Activated CD4-positive, alpha-beta T cell treated with anti-CD3 and anti-CD28 coated beads, Interleukin-2, amount 10 ng/mL, durations not matched to agents 24 days and 14 days (primary cell): ENCODE results near the gene CDKAL1. TPM values are rescaled to one million over a fixed set of nuclear protein-coding genes. Genes with fewer than 3 reads are reported as not detected.
"Not testable (repeated sequence)": the region's sequence is repeated elsewhere in the genome, so short reads cannot be mapped to it uniquely, and the experiment has no call there.

ENCODE experiments used
- DNase-seq: peaks from one replicate; pipeline ENCODE4 v3.0.0; 2022
- H3K27ac Mint-ChIP-seq: one replicate; pipeline ENCODE4 v1.8.0; 2022; ENCODE audit warnings: mild to moderate bottlenecking, mixed read lengths
- H3K27me3 Mint-ChIP-seq: one replicate; pipeline ENCODE4 v1.8.0; 2022; ENCODE audit warnings: mixed read lengths
- H3K36me3 Mint-ChIP-seq: one replicate; pipeline ENCODE4 v1.8.0; 2022; ENCODE audit warnings: low read depth, mild to moderate bottlenecking, mixed read lengths
- H3K4me1 Mint-ChIP-seq: one replicate; pipeline ENCODE4 v1.8.0; 2021; ENCODE audit warnings: mixed read lengths
- H3K4me3 Mint-ChIP-seq: one replicate; pipeline ENCODE4 v1.8.0; 2022; ENCODE audit warnings: mild to moderate bottlenecking, moderate library complexity, mixed read lengths
- H3K9me3 Mint-ChIP-seq: one replicate; pipeline ENCODE4 v1.8.0; 2021; ENCODE audit warnings: mixed read lengths
- intact Hi-C: fragments of 100-400 bp; cut with micrococcal nuclease; formaldehyde crosslinking; loops from one replicate; pipeline ENCODE4 v1.15.1; 2023
- total RNA-seq: library from RNA; stranded (reverse); gene quantifications from 2 replicates; pipeline ENCODE4 v1.2.3, GENCODE V29; 2022

The CDKAL1 gene
- total RNA-seq, 1 donor from 2014 or later = 29.1 TPM

GRCh38 chr6:20732362-20732761 is 198.1 kb downstream of the CDKAL1 start:
- intact Hi-C loops, H3K27ac Mint-ChIP-seq, DNase-seq, H3K27me3 Mint-ChIP-seq, H3K4me1 Mint-ChIP-seq, H3K4me3 Mint-ChIP-seq, H3K9me3 Mint-ChIP-seq, H3K36me3 Mint-ChIP-seq: not testable (repeated sequence)

GRCh38 chr6:20732896-20733295 is 198.6 kb downstream of the CDKAL1 start:
- intact Hi-C loops = no loop called here
- Mint-ChIP-seq H3K4me3 (no peak overlapping the region), H3K4me1 (no peaks in the 10 kb centered on the region), H3K36me3 (peaks cover 2% of the 10 kb centered on the region), H3K27ac (no peak overlapping the region), H3K27me3 (no peaks in the 10 kb centered on the region), H3K9me3 (no peaks in the 10 kb centered on the region)
- DNase-seq = no peak

GRCh38 chr6:20737912-20738311 is 203.7 kb downstream of the CDKAL1 start:
- intact Hi-C loops = no loop called here
- Mint-ChIP-seq H3K4me3 (no peak overlapping the region), H3K4me1 (no peaks in the 10 kb centered on the region), H3K9me3 (peaks cover 8% of the 10 kb centered on the region), H3K36me3 (peaks cover 28% of the 10 kb centered on the region), H3K27ac (no peak overlapping the region), H3K27me3 (no peaks in the 10 kb centered on the region)
- no peak for DNase-seq

- peaks cover 1% of the 10 kb centered on the region for H3K4me1 Mint-ChIP-seq
- intact Hi-C loops = no loop called here
- no peaks in the 10 kb centered on the region for H3K27me3 Mint-ChIP-seq
- no peak for DNase-seq
- H3K9me3 Mint-ChIP-seq = peaks cover 8% of the 10 kb centered on the region
- peaks cover 26% of the 10 kb centered on the region for H3K36me3 Mint-ChIP-seq
- no peak overlapping the region for H3K4me3 Mint-ChIP-seq
- H3K27ac Mint-ChIP-seq = no peak overlapping the region
Observed at GRCh38 chr6:20740088-20740487, 205.8 kb downstream of the CDKAL1 start.

- Mint-ChIP-seq H3K4me1 (peaks cover 1% of the 10 kb centered on the region), H3K27me3 (no peaks in the 10 kb centered on the region), H3K4me3 (no peak overlapping the region), H3K9me3 (peaks cover 8% of the 10 kb centered on the region), H3K27ac (no peak overlapping the region), H3K36me3 (peaks cover 26% of the 10 kb centered on the region)
- no peak for DNase-seq
- intact Hi-C loops = no loop called here
Observed at GRCh38 chr6:20740727-20741126, 206.5 kb downstream of the CDKAL1 start.

- Mint-ChIP-seq H3K9me3 (peaks cover 8% of the 10 kb centered on the region), H3K27me3 (no peaks in the 10 kb centered on the region), H3K27ac (no peak overlapping the region), H3K36me3 (peaks cover 26% of the 10 kb centered on the region), H3K4me1 (peaks cover 1% of the 10 kb centered on the region), H3K4me3 (no peak overlapping the region)
- intact Hi-C loops = no loop called here
- no peak for DNase-seq
Observed at GRCh38 chr6:20741490-20741889, 207.2 kb downstream of the CDKAL1 start.

- Mint-ChIP-seq H3K36me3 (peaks cover 17% of the 10 kb centered on the region), H3K27me3 (no peaks in the 10 kb centered on the region), H3K4me1 (peaks cover 7% of the 10 kb centered on the region), H3K4me3 (no peak overlapping the region), H3K27ac (no peak overlapping the region), H3K9me3 (peaks cover 8% of the 10 kb centered on the region)
- intact Hi-C loops = no loop called here
- DNase-seq = no peak
Observed at GRCh38 chr6:20744911-20745557, 210.8 kb downstream of the CDKAL1 start.

GRCh38 chr6:20746024-20746423 is 211.8 kb downstream of the CDKAL1 start:
- no peak for DNase-seq
- Mint-ChIP-seq H3K27me3 (no peaks in the 10 kb centered on the region), H3K9me3 (peaks cover 4% of the 10 kb centered on the region), H3K27ac (no peak overlapping the region), H3K4me3 (no peak overlapping the region), H3K36me3 (peaks cover 10% of the 10 kb centered on the region), H3K4me1 (peaks cover 7% of the 10 kb centered on the region)
- intact Hi-C loops = no loop called here

- Mint-ChIP-seq H3K27ac (no peak overlapping the region), H3K4me3 (no peak overlapping the region), H3K9me3 (no peaks in the 10 kb centered on the region), H3K36me3 (peaks cover 2% of the 10 kb centered on the region), H3K4me1 (peaks cover 7% of the 10 kb centered on the region), H3K27me3 (no peaks in the 10 kb centered on the region)
- no peak for DNase-seq
- intact Hi-C loops = no loop called here
Observed at GRCh38 chr6:20746805-20747558, 212.7 kb downstream of the CDKAL1 start.

GRCh38 chr6:20747991-20748390 is 213.7 kb downstream of the CDKAL1 start:
- Mint-ChIP-seq H3K4me1 (peaks cover 7% of the 10 kb centered on the region), H3K4me3 (no peak overlapping the region), H3K36me3 (peaks cover under 1% of the 10 kb centered on the region), H3K27me3 (no peaks in the 10 kb centered on the region), H3K27ac (no peak overlapping the region), H3K9me3 (no peaks in the 10 kb centered on the region)
- DNase-seq = no peak
- intact Hi-C loops = no loop called here

GRCh38 chr6:20751293-20751935 is 217.2 kb downstream of the CDKAL1 start:
- H3K27me3 Mint-ChIP-seq = no peaks in the 10 kb centered on the region
- H3K4me1 Mint-ChIP-seq = peaks cover 5% of the 10 kb centered on the region
- no peak for DNase-seq
- H3K27ac Mint-ChIP-seq = no peak overlapping the region
- no peak overlapping the region for H3K4me3 Mint-ChIP-seq
- H3K9me3 Mint-ChIP-seq = peaks cover 12% of the 10 kb centered on the region
- H3K36me3 Mint-ChIP-seq = peaks cover 6% of the 10 kb centered on the region
- intact Hi-C loops = no loop called here

- no peak overlapping the region for H3K4me3 Mint-ChIP-seq
- H3K36me3 Mint-ChIP-seq = peaks cover 9% of the 10 kb centered on the region
- DNase-seq = no peak
- H3K27me3 Mint-ChIP-seq = no peaks in the 10 kb centered on the region
- no peaks in the 10 kb centered on the region for H3K4me1 Mint-ChIP-seq
- H3K27ac Mint-ChIP-seq = no peak overlapping the region
- intact Hi-C loops = no loop called here
- peaks cover 12% of the 10 kb centered on the region for H3K9me3 Mint-ChIP-seq
Observed at GRCh38 chr6:20755631-20756030, 221.4 kb downstream of the CDKAL1 start.

GRCh38 chr6:20756584-20757147 is 222.4 kb downstream of the CDKAL1 start:
- H3K9me3 Mint-ChIP-seq = peaks cover 12% of the 10 kb centered on the region
- DNase-seq, H3K4me3 Mint-ChIP-seq, H3K27me3 Mint-ChIP-seq, H3K27ac Mint-ChIP-seq, intact Hi-C loops, H3K4me1 Mint-ChIP-seq, H3K36me3 Mint-ChIP-seq: not testable (repeated sequence)

- Mint-ChIP-seq H3K27me3 (no peaks in the 10 kb centered on the region), H3K4me3 (no peak overlapping the region), H3K36me3 (peaks cover 9% of the 10 kb centered on the region), H3K4me1 (no peaks in the 10 kb centered on the region), H3K9me3 (peaks cover 12% of the 10 kb centered on the region), H3K27ac (no peak overlapping the region)
- no peak for DNase-seq
- intact Hi-C loops = no loop called here
Observed at GRCh38 chr6:20757761-20758160, 223.5 kb downstream of the CDKAL1 start.
